Tibial nerve (tissue), 4 donors: ENCODE measurements around the gene PARD3B.

Source experiments
- CTCF ChIP-seq, 5 experiments: fragments of 200-600 bp in 3 of 5; fragments of 450-650 bp in 2 of 5; sonication (generic) in 3 of 5; IDR thresholded peaks; one replicate each; pipeline ENCODE4 v1.5.1; 2016 to 2019; ENCODE audit warnings: antibody characterized with exemption in 5 of 5, mild to moderate bottlenecking in 3 of 5, moderate library complexity in 2 of 5
- EP300 ChIP-seq, 2 donors: sonication (generic); formaldehyde crosslinking; IDR thresholded peaks; one replicate each; pipeline ENCODE4 v1.6.1; 2017; ENCODE audit warnings: antibody characterized with exemption in 2 of 2, mild to moderate bottlenecking in 1 of 2

- TF ChIP-seq CTCF (IDR thresholded peaks at IDR 0.05) (no peak), EP300 (IDR thresholded peaks at IDR 0.05) (no peak)
Observed at GRCh38 chr2:205650931-205651330, 1105.7 kb downstream of the PARD3B start.
